Gastroesophageal sphincter (tissue), 4 donors: ENCODE data around the gene SLC35F3. TPM values are rescaled to one million over a fixed set of nuclear protein-coding genes. Genes with fewer than 3 reads are reported as not detected.

Experiments
- ATAC-seq: fragments of 150-250 bp; one replicate; pipeline ENCODE4 v1.9.1; 2016; ENCODE audit warnings: mild to moderate bottlenecking, moderate library complexity
- H3K27ac ChIP-seq, 4 donors: fragments of 200-600 bp; sonication (generic) in 3 of 4; 1 replicate in 3 of 4; 2 replicates in 1 of 4; pipeline ENCODE4 v1.5.1; 2016 to 2019
- H3K27me3 ChIP-seq: fragments of 200-600 bp; sonication (generic); one replicate; pipeline ENCODE4 v1.5.1; 2019
- H3K36me3 ChIP-seq, 2 donors: fragments of 200-600 bp; sonication (generic); one replicate each; pipeline ENCODE4 v1.5.1; 2019; ENCODE audit warnings: control low read depth in 1 of 2
- H3K4me1 ChIP-seq, 3 donors: fragments of 200-600 bp; sonication (generic); 1 replicate in 2 of 3; 2 replicates in 1 of 3; pipeline ENCODE4 v1.5.1; 2016 to 2019; ENCODE audit warnings: control low read depth in 2 of 3
- H3K4me3 ChIP-seq, 2 donors: fragments of 200-600 bp; sonication (generic); one replicate each; pipeline ENCODE4 v1.5.1; 2019; ENCODE audit warnings: mild to moderate bottlenecking in 1 of 2, moderate library complexity in 1 of 2
- H3K9me3 ChIP-seq, 3 donors: fragments of 200-600 bp; sonication (generic); one replicate each; pipeline ENCODE4 v1.5.1; 2017 to 2019; ENCODE audit warnings: control low read depth in 2 of 3
- EP300 ChIP-seq: sonication (generic); formaldehyde crosslinking; IDR thresholded peaks from one replicate; pipeline ENCODE4 v1.6.1; 2017; ENCODE audit warnings: antibody characterized with exemption, mild to moderate bottlenecking
- POLR2A ChIP-seq, 2 donors: fragments of 450-650 bp; IDR thresholded peaks; one replicate each; pipeline ENCODE4 v1.6.1; 2017; ENCODE audit warnings: antibody characterized with exemption in 2 of 2, mild to moderate bottlenecking in 2 of 2, moderate library complexity in 1 of 2
- POLR2AphosphoS5 ChIP-seq: sonication (generic); formaldehyde crosslinking; IDR thresholded peaks from one replicate; pipeline ENCODE4 v1.6.1; 2017; ENCODE audit warnings: antibody characterized with exemption
- WGBS, 2 donors: methylation state at CpG; one replicate each; pipeline ENCODE4 v1.1.5; 2018; ENCODE audit warnings: low coverage in 1 of 2; 5-methylcytosine and 5-hydroxymethylcytosine counted together
- total RNA-seq, 4 donors: library from RNA; depleted of rRNA; stranded (reverse); fragments of >200 nt; gene quantifications; one replicate each; pipeline ENCODE4 v1.1.0, GENCODE V29; 2016
- TF ChIP-seq, protein P1 (sequence below), 4 experiments: fragments of 200-600 bp in 2 of 4; fragments of 450-650 bp in 2 of 4; sonication (generic) in 1 of 4; IDR thresholded peaks; one replicate each; pipeline ENCODE4 v1.5.1; 2017 to 2019; ENCODE audit warnings: antibody characterized with exemption in 4 of 4, mild to moderate bottlenecking in 2 of 4, moderate library complexity in 2 of 4

Gene SLC35F3
- total RNA-seq, 4 donors from 2014 or later: 0.16 to 0.62 (median 0.54) TPM; not detected in 1

- WGBS, 2 donors: 1 to 40% methylated on average over 1 to 16 of the region's 69 CpGs
- Histone ChIP-seq H3K27me3 (peaks cover 62% of the 10 kb centered on the region), H3K4me3 (peak overlapping the region in 1 of 2 donors; percentile 45)
Observed at GRCh38 chr1:234214129-234214910, 309.8 kb downstream of the SLC35F3 start.

GRCh38 chr1:234214911-234215892 is 310.7 kb downstream of the SLC35F3 start:
- ATAC-seq: no peak
- no peaks in the 10 kb centered on the region for H3K9me3 ChIP-seq
- WGBS, 2 donors: 100% methylated on average over 1 of the region's 20 CpGs; no CpG with 5 or more reads in 1 of the 2 donors
- no peak overlapping the region for H3K27ac ChIP-seq
- H3K4me1 ChIP-seq: peaks cover 0 to 17% (median 0%) of the 10 kb centered on the region in 3 donors
- peak overlapping the region in 1 of 2 donors; percentile 45 for H3K4me3 ChIP-seq
- H3K36me3 ChIP-seq: no peaks in the 10 kb centered on the region
- TF ChIP-seq POLR2A (IDR thresholded peaks at IDR 0.05) (no peak), POLR2AphosphoS5 (no peak), EP300 (no peak)
- TF ChIP-seq, protein P1, sequence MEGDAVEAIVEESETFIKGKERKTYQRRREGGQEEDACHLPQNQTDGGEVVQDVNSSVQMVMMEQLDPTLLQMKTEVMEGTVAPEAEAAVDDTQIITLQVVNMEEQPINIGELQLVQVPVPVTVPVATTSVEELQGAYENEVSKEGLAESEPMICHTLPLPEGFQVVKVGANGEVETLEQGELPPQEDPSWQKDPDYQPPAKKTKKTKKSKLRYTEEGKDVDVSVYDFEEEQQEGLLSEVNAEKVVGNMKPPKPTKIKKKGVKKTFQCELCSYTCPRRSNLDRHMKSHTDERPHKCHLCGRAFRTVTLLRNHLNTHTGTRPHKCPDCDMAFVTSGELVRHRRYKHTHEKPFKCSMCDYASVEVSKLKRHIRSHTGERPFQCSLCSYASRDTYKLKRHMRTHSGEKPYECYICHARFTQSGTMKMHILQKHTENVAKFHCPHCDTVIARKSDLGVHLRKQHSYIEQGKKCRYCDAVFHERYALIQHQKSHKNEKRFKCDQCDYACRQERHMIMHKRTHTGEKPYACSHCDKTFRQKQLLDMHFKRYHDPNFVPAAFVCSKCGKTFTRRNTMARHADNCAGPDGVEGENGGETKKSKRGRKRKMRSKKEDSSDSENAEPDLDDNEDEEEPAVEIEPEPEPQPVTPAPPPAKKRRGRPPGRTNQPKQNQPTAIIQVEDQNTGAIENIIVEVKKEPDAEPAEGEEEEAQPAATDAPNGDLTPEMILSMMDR (IDR thresholded peaks at IDR 0.05): no peak
- peaks cover 67% of the 10 kb centered on the region for H3K27me3 ChIP-seq

More at GRCh38 chr1:234214129-234214910, 309.8 kb downstream of the SLC35F3 start:
- H3K9me3 ChIP-seq: no peaks in the 10 kb centered on the region
- no peaks in the 10 kb centered on the region for H3K36me3 ChIP-seq
- H3K27ac ChIP-seq: peak overlapping the region in 1 of 4 donors; percentile 10
- peak; percentile 25 for ATAC-seq
- TF ChIP-seq POLR2AphosphoS5: no peak
- TF ChIP-seq, protein P1 (IDR thresholded peaks at IDR 0.05): no peak
- peaks cover 0 to 17% (median 0%) of the 10 kb centered on the region in 3 donors for H3K4me1 ChIP-seq

DNA sequence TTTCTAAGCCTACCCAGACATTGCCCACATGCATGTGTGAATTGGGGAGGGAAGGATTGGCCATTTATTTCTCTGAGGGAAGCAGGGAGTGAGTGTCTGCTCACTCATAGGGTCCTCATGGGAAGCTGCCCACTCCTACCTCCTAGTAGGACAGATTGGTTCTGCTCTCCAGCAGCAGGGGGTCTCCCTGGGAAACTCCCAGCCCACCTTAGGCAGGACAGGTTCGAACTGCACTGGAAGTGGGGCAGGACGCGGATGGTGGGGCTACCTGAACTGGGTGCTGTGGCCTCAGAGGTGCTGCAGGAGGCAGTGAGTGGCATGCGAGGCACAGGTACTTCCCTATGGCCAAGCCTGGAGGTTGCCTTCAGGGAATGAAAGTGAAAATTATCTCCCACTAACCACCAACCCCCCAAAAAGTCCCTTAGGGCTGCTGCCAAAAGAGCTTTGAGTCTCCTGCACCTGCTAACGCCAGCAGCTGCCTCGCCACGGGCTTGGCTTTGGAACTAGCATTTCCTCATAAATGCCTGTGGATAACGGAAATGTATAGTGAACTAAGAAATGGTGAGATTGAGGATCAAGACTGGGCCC is 311.7 kb downstream of the SLC35F3 start:
- 57 to 88% methylated on average over 3 to 4 of the region's 8 CpGs for WGBS, 2 donors
- ATAC-seq: no peak
- Histone ChIP-seq H3K4me1 (peaks cover 0 to 17% (median 0%) of the 10 kb centered on the region in 3 donors), H3K36me3 (no peaks in the 10 kb centered on the region), H3K4me3 (no peak overlapping the region), H3K27ac (no peak overlapping the region), H3K27me3 (peaks cover 63% of the 10 kb centered on the region), H3K9me3 (no peaks in the 10 kb centered on the region)
- TF ChIP-seq POLR2A (IDR thresholded peaks at IDR 0.05) (no peak), EP300 (no peak), POLR2AphosphoS5 (no peak)
- TF ChIP-seq, protein P1 (IDR thresholded peaks at IDR 0.05): no peak

GRCh38 chr1:234217316-234217840 is 312.9 kb downstream of the SLC35F3 start:
- no peak overlapping the region for H3K27ac ChIP-seq
- peaks cover 0 to 17% (median 0%) of the 10 kb centered on the region in 3 donors for H3K4me1 ChIP-seq
- WGBS, 2 donors: 85 to 100% methylated on average over 2 to 3 of the region's 4 CpGs
- peaks cover 55% of the 10 kb centered on the region for H3K27me3 ChIP-seq
- no peak for TF ChIP-seq POLR2A (IDR thresholded peaks at IDR 0.05)
- no peak for TF ChIP-seq EP300
- no peak overlapping the region for H3K4me3 ChIP-seq
- no peaks in the 10 kb centered on the region for H3K9me3 ChIP-seq
- no peaks in the 10 kb centered on the region for H3K36me3 ChIP-seq
- no peak for ATAC-seq

DNA sequence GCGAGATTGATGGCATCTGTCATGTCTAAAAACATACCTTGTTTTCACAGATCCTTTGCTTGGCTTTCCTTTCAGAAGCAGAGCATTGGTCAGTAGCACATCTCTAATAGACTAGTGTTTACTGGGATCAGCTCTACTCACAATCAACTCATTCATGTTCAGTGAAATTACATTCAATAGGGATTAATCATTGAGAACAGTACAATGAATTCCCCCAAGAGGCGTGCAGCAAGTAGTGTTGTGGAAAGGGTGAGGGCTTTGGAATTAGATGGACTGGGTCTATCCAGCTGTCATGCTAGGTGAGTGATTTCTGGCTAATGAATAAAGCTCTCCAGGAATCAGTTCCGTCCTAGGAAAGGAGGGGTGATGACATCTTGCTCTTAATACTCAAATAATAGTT is 313.6 kb downstream of the SLC35F3 start:
- TF ChIP-seq EP300 (no peak), POLR2AphosphoS5 (no peak), POLR2A (IDR thresholded peaks at IDR 0.05) (no peak)
- TF ChIP-seq, protein P1 (IDR thresholded peaks at IDR 0.05): no peak
- no peaks in the 10 kb centered on the region for H3K9me3 ChIP-seq
- H3K27ac ChIP-seq: no peak overlapping the region
- WGBS, 2 donors: 62 to 80% methylated on average over 2 to 3 of the region's 3 CpGs
- H3K27me3 ChIP-seq: peaks cover 54% of the 10 kb centered on the region
- no peak overlapping the region for H3K4me3 ChIP-seq
- H3K36me3 ChIP-seq: no peaks in the 10 kb centered on the region
- ATAC-seq: no peak
- H3K4me1 ChIP-seq: peaks cover 0 to 17% (median 0%) of the 10 kb centered on the region in 3 donors
